CD4-positive, alpha-beta T cell (primary cell): ENCODE measurements around the gene FAM120A. TPM values are rescaled to one million over a fixed set of nuclear protein-coding genes. Genes with fewer than 3 reads are reported as not detected.

Experiments used
- ATAC-seq: fragments of 200-7000 bp; cut with Tn5 transposase; one replicate; pipeline ENCODE4 v1.10.0; 2022; ENCODE audit warnings: mild to moderate bottlenecking; ENCODE audit not compliant: poor library complexity
- CTCF ChIA-PET: fragments of 350-600 bp; sonication (Branson Sonifier 250); formaldehyde crosslinking; loops from one replicate; lab custom pipeline; 2021; ENCODE audit warnings: antibody characterized with exemption, inconsistent platforms; lab: Charles Lee
- POLR2A ChIA-PET: fragments of 350-600 bp; sonication (Branson Sonifier 250); formaldehyde crosslinking; loops from one replicate; lab custom pipeline; 2021; ENCODE audit warnings: antibody characterized with exemption, inconsistent platforms; lab: Charles Lee
- DNase-seq, 14 experiments: peaks; one replicate each; pipeline ENCODE4 v3.0.0-alpha.2; 2013 to 2020; ENCODE audit warnings: mixed read lengths in 2 of 14
- H3K27ac ChIP-seq, 2 donors: one replicate each; pipeline versions ENCODE4 v1.5.1 to v1.7.0; 2013; ENCODE audit warnings: low read length in 2 of 2, low read depth in 1 of 2, mild to moderate bottlenecking in 1 of 2
- H3K27me3 ChIP-seq, 2 experiments: 1 replicate in 1 of 2; 2 replicates in 1 of 2; pipeline versions ENCODE4 v1.6.1 to v1.7.0; 2013; ENCODE audit warnings: low read length in 2 of 2, control low read depth in 1 of 2, mild to moderate bottlenecking in 1 of 2, moderate library complexity in 1 of 2; ENCODE audit not compliant: insufficient read depth in 2 of 2, control insufficient read depth in 1 of 2
- H3K36me3 ChIP-seq: one replicate; pipeline ENCODE4 v1.6.1; 2013; ENCODE audit warnings: low read length, control low read depth; ENCODE audit not compliant: insufficient read depth
- H3K4me1 ChIP-seq: one replicate; pipeline ENCODE4 v1.6.1; 2013; ENCODE audit warnings: low read length, control low read depth; ENCODE audit not compliant: insufficient read depth
- H3K4me3 ChIP-seq: one replicate; pipeline ENCODE4 v1.5.1; 2013; ENCODE audit warnings: mild to moderate bottlenecking, low read length, moderate library complexity
- H3K9me3 ChIP-seq, 2 experiments: 1 replicate in 1 of 2; 2 replicates in 1 of 2; pipeline versions ENCODE4 v1.6.1 to v1.7.0; 2013; ENCODE audit warnings: low read length in 2 of 2, mild to moderate bottlenecking in 2 of 2, control low read depth in 1 of 2, moderate library complexity in 1 of 2; ENCODE audit not compliant: control insufficient read depth in 1 of 2, insufficient read depth in 1 of 2
- H3K27ac Mint-ChIP-seq: one replicate; pipeline ENCODE4 v1.8.0; 2020; ENCODE audit warnings: mixed read lengths
- H3K27me3 Mint-ChIP-seq: one replicate; pipeline ENCODE4 v1.8.0; 2021; ENCODE audit warnings: mixed read lengths
- H3K36me3 Mint-ChIP-seq: one replicate; pipeline ENCODE4 v1.8.0; 2021; ENCODE audit warnings: low read depth, mixed read lengths
- H3K4me1 Mint-ChIP-seq: one replicate; pipeline ENCODE4 v1.8.0; 2021; ENCODE audit warnings: low read depth, mixed read lengths
- H3K4me3 Mint-ChIP-seq: one replicate; pipeline ENCODE4 v1.8.0; 2020; ENCODE audit warnings: mild to moderate bottlenecking, mixed read lengths
- H3K9me3 Mint-ChIP-seq: one replicate; pipeline ENCODE4 v1.8.0; 2020; ENCODE audit warnings: mixed read lengths
- CTCF ChIP-seq: fragments of 200-600 bp; IDR thresholded peaks from one replicate; pipeline ENCODE4 v1.8.0; 2022; ENCODE audit warnings: antibody characterized with exemption, mild to moderate bottlenecking
- intact Hi-C, 2 experiments: fragments of 100-400 bp; cut with DNase I in 1 of 2; cut with micrococcal nuclease in 1 of 2; formaldehyde crosslinking; loops; one replicate each; pipeline versions ENCODE4 v1.15.1 to v1.9.0; 2023 to 2025; cut with DNase I, micrococcal nuclease
- total RNA-seq, 174 experiments: library from RNA in 2 of 174; stranded (reverse) in 2 of 174; gene quantifications; one replicate each; pipeline ENCODE4 v1.2.3 and lab custom pipeline; 2021 to 2026

FAM120A gene
- total RNA-seq, 2 experiments from 2014 or later, result 46.5 to 51.7 TPM

- no peak for ATAC-seq
- Histone ChIP-seq H3K27me3 (no peaks in the 10 kb centered on the region), H3K4me1 (peaks cover 15% of the 10 kb centered on the region), H3K9me3 (no peaks in the 10 kb centered on the region), H3K36me3 (peaks cover 61% of the 10 kb centered on the region), H3K4me3 (no peak overlapping the region), H3K27ac (no peak overlapping the region)
- no peak for DNase-seq
- Mint-ChIP-seq H3K9me3 (no peaks in the 10 kb centered on the region), H3K27ac (no peak overlapping the region), H3K4me1 (peaks cover 48% of the 10 kb centered on the region), H3K27me3 (no peaks in the 10 kb centered on the region), H3K4me3 (no peak overlapping the region), H3K36me3 (peaks cover 85% of the 10 kb centered on the region)
- ChIA-PET CTCF (interaction anchor here (0.9 kb wide), 1 partner anchor 9 kb away, joined by 6 read pairs; no protein-coding TSS in a partner anchor), POLR2A (no interaction called here)
- no peak for TF ChIP-seq CTCF
- intact Hi-C loops, result no loop called here
Measured at GRCh38 chr9:93483497-93483896, 32.0 kb downstream of the FAM120A start.

- intact Hi-C loops, result no loop called here
- H3K27me3 ChIP-seq, result no peaks in the 10 kb centered on the region
- POLR2A ChIA-PET, result no interaction called here
- peaks cover 12% of the 10 kb centered on the region for H3K4me1 ChIP-seq
- Mint-ChIP-seq H3K36me3 (peaks cover 83% of the 10 kb centered on the region), H3K4me1 (peaks cover 40% of the 10 kb centered on the region), H3K4me3 (no peak overlapping the region), H3K9me3 (no peaks in the 10 kb centered on the region), H3K27ac (no peak overlapping the region), H3K27me3 (no peaks in the 10 kb centered on the region)
- CTCF ChIA-PET, result no interaction called here
- no peak for TF ChIP-seq CTCF
- H3K9me3 ChIP-seq, result no peaks in the 10 kb centered on the region
- DNase-seq (no peak), ATAC-seq (no peak)
- no peak overlapping the region for H3K4me3 ChIP-seq
- H3K27ac ChIP-seq, result no peak overlapping the region
- peaks cover 48% of the 10 kb centered on the region for H3K36me3 ChIP-seq
Measured at GRCh38 chr9:93486268-93486667, 34.8 kb downstream of the FAM120A start.

- Histone ChIP-seq H3K36me3 (peaks cover 35% of the 10 kb centered on the region), H3K27me3 (no peaks in the 10 kb centered on the region), H3K4me1 (peaks cover 5% of the 10 kb centered on the region), H3K27ac (no peak overlapping the region), H3K9me3 (no peaks in the 10 kb centered on the region), H3K4me3 (no peak overlapping the region)
- Mint-ChIP-seq H3K4me3 (no peak overlapping the region), H3K9me3 (no peaks in the 10 kb centered on the region), H3K27ac (no peak overlapping the region), H3K4me1 (peaks cover 28% of the 10 kb centered on the region), H3K36me3 (peaks cover 80% of the 10 kb centered on the region), H3K27me3 (no peaks in the 10 kb centered on the region)
- no peak for DNase-seq
- no peak for ATAC-seq
- CTCF ChIA-PET, result no interaction called here
- intact Hi-C loops, result no loop called here
- POLR2A ChIA-PET, result no interaction called here
- TF ChIP-seq CTCF, result no peak
Measured at GRCh38 chr9:93488244-93488643, 36.8 kb downstream of the FAM120A start.
